Measurements from ENCODE around the gene COPE. TPM values are rescaled to one million over a fixed set of nuclear protein-coding genes. Genes with fewer than 3 reads are reported as not detected.

Gene COPE
- polyA plus RNA-seq, 1 donor (not counting 4 experiments of a cell fraction or from before 2014, with no cell fraction given), result 109 TPM

DNA sequence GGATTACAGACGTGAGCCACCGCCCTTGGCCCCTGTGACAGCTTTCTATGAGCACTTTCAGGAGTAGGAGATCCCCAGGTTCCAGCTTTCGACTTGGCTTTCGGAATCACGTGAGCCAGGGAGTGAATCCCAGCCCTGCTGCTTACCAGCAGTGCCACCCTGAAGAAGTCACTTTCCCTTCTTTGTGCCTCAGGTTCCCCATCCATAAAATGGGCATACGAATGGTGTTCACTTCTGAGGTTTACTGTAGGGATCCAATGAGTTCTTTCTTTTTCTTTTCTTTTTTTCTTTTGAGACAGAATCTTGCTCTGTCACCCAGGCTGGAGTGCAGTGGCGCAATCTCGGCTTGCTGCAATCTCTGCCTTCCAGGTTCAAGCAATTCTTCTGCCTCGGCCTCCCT lies 26.1 kb upstream of the COPE start:
- TF ChIP-seq, protein P1, sequence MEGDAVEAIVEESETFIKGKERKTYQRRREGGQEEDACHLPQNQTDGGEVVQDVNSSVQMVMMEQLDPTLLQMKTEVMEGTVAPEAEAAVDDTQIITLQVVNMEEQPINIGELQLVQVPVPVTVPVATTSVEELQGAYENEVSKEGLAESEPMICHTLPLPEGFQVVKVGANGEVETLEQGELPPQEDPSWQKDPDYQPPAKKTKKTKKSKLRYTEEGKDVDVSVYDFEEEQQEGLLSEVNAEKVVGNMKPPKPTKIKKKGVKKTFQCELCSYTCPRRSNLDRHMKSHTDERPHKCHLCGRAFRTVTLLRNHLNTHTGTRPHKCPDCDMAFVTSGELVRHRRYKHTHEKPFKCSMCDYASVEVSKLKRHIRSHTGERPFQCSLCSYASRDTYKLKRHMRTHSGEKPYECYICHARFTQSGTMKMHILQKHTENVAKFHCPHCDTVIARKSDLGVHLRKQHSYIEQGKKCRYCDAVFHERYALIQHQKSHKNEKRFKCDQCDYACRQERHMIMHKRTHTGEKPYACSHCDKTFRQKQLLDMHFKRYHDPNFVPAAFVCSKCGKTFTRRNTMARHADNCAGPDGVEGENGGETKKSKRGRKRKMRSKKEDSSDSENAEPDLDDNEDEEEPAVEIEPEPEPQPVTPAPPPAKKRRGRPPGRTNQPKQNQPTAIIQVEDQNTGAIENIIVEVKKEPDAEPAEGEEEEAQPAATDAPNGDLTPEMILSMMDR (optimal IDR thresholded peaks at IDR 0.05 in 1 of 3, IDR thresholded peaks at IDR 0.05 in 1 of 3, conservative IDR thresholded peaks at IDR 0.05 in 1 of 3; ENCODE audit: extremely low read depth in 1 of 3, insufficient read depth in 2 of 3, low read length in 3 of 3), result no peak
- no peak for TF ChIP-seq EZH2 (IDR thresholded peaks at IDR 0.05; ENCODE audit: low read length)

DNA sequence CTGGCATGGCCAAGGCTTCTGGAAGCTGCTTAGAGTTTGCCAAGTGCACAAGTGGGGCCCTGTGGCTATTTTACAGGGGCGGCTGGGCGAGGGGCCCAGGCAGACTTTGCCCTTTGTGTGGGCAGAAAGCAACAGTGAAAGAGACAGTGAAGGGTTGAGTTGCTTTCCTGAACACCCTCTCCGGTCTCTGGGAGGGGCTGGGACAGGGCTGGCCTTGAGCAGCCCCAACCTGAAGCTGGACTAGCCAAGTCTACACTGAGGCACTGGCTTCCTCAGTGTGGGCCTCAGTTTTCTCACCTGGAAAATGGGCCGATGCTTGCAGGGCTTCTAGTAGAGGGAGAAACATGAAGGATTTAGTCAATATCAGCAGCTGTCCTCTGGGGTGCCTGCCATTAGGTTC lies 24.3 kb upstream of the COPE start:
- Histone ChIP-seq H3K36me3 (ENCODE audit: control insufficient read depth in 2 of 2, extremely low read depth in 1 of 2, insufficient read depth in 2 of 2, low read length in 2 of 2) (peaks cover 6 to 10% of the 10 kb centered on the region in 2 experiments), H3K79me2 (ENCODE audit: control insufficient read depth, insufficient read depth, low read length) (peaks cover 38% of the 10 kb centered on the region), H3K27me3 (ENCODE audit: control insufficient read depth, extremely low read depth, insufficient read depth, low read length) (no peaks in the 10 kb centered on the region), H2AFZ (ENCODE audit: control insufficient read depth, low read length) (no peak overlapping the region), H4K20me1 (ENCODE audit: control insufficient read depth, extremely low read depth, insufficient read depth, low read length) (no peaks in the 10 kb centered on the region), H3K9ac (ENCODE audit: control insufficient read depth, extremely low read depth, insufficient read depth, low read length) (no peak overlapping the region), H3K4me2 (ENCODE audit: control insufficient read depth, extremely low read depth, insufficient read depth, low read depth, low read length) (no peak overlapping the region), H3K9me3 (ENCODE audit: control insufficient read depth, low read depth, low read length) (no peaks in the 10 kb centered on the region), H3K4me1 (ENCODE audit: control insufficient read depth, extremely low read depth, insufficient read depth, low read length) (peaks cover 10% of the 10 kb centered on the region), H3K27ac (ENCODE audit: control insufficient read depth, insufficient read depth, low read length) (no peak overlapping the region), H3K4me3 (ENCODE audit: control insufficient read depth in 2 of 3, extremely low read depth in 1 of 3, insufficient read depth in 2 of 3, low read depth in 1 of 3, low read length in 3 of 3) (no peak overlapping the region), H3K9me1 (ENCODE audit: control insufficient read depth, extremely low read depth, insufficient read depth, low read length) (no peaks in the 10 kb centered on the region)
- FAIRE-seq (no peak), DNase-seq (ENCODE audit: low read depth, low spot score) (no peak)
- TF ChIP-seq, protein P1 (optimal IDR thresholded peaks at IDR 0.05 in 1 of 3, IDR thresholded peaks at IDR 0.05 in 1 of 3, conservative IDR thresholded peaks at IDR 0.05 in 1 of 3; ENCODE audit: extremely low read depth in 1 of 3, insufficient read depth in 2 of 3, low read length in 3 of 3), result no peak
- no peak for TF ChIP-seq EZH2 (IDR thresholded peaks at IDR 0.05; ENCODE audit: low read length)
- dilution Hi-C loops (cut with MboI; ENCODE audit: extremely low pct_ligation_motif_present, low sequenced_read_pairs), result no loop called here

More for the DNA sequence above, 26.1 kb upstream of the COPE start:
- no peaks in the 10 kb centered on the region for H3K9me3 ChIP-seq (ENCODE audit: control insufficient read depth, low read depth, low read length)
- peaks cover 4 to 9% of the 10 kb centered on the region in 2 experiments for H3K36me3 ChIP-seq (ENCODE audit: control insufficient read depth in 2 of 2, extremely low read depth in 1 of 2, insufficient read depth in 2 of 2, low read length in 2 of 2)
- H3K4me1 ChIP-seq (ENCODE audit: control insufficient read depth, extremely low read depth, insufficient read depth, low read length), result peaks cover 10% of the 10 kb centered on the region
- no peaks in the 10 kb centered on the region for H3K9me1 ChIP-seq (ENCODE audit: control insufficient read depth, extremely low read depth, insufficient read depth, low read length)
- H3K4me2 ChIP-seq (ENCODE audit: control insufficient read depth, extremely low read depth, insufficient read depth, low read depth, low read length), result no peak overlapping the region
- DNase-seq (ENCODE audit: low read depth, low spot score), result no peak
- no peaks in the 10 kb centered on the region for H4K20me1 ChIP-seq (ENCODE audit: control insufficient read depth, extremely low read depth, insufficient read depth, low read length)
- no peak overlapping the region for H3K9ac ChIP-seq (ENCODE audit: control insufficient read depth, extremely low read depth, insufficient read depth, low read length)
- no peak overlapping the region for H3K4me3 ChIP-seq (ENCODE audit: control insufficient read depth in 2 of 3, extremely low read depth in 1 of 3, insufficient read depth in 2 of 3, low read depth in 1 of 3, low read length in 3 of 3)
- H3K27ac ChIP-seq (ENCODE audit: control insufficient read depth, insufficient read depth, low read length), result no peak overlapping the region
- no peak overlapping the region for H2AFZ ChIP-seq (ENCODE audit: control insufficient read depth, low read length)
- FAIRE-seq, result no peak
- peaks cover 19% of the 10 kb centered on the region for H3K79me2 ChIP-seq (ENCODE audit: control insufficient read depth, insufficient read depth, low read length)
- dilution Hi-C loops (cut with MboI; ENCODE audit: extremely low pct_ligation_motif_present, low sequenced_read_pairs), result no loop called here
- no peaks in the 10 kb centered on the region for H3K27me3 ChIP-seq (ENCODE audit: control insufficient read depth, extremely low read depth, insufficient read depth, low read length)
